GM21619 (cell line): Measurements from ENCODE around the gene ABLIM1.

Experiments
- ATAC-seq: cut with Tn5 transposase; IDR thresholded peaks from one replicate; pipeline ENCODE4 v1.9.1; 2021; ENCODE audit not compliant: unreplicated experiment

ABLIM1 gene

DNA sequence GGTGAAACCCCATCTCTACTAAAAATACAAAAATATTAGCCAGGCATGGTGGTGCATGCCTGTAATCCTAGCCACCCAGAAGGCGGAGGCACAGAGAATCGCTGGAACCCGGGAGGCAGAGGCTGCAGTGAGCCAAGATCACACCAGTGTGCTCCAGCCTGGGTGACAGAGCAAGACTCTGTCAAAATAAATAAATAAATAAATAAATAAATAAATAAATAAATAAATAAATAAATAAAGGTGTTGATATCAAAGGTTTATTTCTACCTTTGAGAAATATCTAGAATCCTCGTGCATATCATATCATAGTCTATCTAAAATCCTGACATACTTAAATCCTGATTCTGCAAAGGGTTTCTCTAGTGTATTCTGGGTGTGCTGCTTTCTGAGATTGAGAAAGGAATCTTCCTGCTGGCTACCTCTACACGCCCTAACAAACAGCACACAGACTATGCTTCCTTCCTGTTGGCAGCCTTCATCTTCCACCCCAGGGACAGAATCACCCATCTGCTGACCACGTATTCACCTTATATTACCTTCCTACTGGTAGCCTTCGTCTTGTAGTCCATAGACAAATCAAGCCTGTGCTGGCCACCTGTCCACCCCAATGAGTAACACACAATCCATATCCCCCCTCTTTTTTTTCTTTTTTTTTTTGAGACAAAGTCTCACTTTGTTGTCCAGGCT is 8.7 kb downstream of the ABLIM1 start:
- no peak for ATAC-seq

GRCh38 chr10:114648368-114648767 is 9.7 kb downstream of the ABLIM1 start:
- no peak for ATAC-seq

GRCh38 chr10:114647545-114648138 is 10.4 kb downstream of the ABLIM1 start:
- ATAC-seq: no peak

DNA sequence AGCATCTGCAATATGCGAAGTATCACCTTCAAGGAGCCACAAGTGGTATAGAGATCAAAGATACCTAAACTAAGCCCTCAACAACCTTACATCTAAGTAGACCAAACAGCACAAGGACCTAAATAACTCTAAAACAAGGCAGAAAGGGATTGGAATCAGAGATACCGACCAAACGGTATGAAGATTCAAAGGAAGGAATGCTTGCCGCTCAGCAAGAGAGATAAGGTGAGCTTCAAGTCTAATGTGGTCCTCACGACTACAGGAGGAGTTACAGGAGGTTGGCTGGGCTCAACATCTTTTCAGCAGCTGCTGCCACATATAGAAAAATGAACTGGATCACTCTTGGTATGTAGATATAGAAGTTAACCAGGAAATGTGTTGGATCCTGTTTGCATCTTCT is 11.6 kb downstream of the ABLIM1 start:
- ATAC-seq: no peak

DNA sequence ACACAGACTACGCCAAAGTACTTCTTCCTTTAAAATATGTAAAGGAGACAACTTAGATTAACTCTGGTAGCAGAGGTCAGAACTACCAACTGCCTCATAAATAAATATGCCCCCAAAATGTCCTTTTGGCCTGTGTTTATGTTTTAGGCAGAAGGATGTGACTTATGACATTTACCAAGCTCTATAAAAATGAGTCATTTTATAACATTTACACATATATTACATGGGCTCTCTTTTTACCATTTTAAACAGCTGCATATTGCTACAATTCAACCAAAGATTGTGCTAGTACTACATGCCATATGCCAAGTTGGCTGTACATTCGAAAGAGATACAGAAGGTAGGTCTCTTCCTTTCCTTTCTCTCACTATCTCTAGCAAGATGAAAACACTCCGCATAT is 12.4 kb downstream of the ABLIM1 start:
- ATAC-seq: no peak

DNA sequence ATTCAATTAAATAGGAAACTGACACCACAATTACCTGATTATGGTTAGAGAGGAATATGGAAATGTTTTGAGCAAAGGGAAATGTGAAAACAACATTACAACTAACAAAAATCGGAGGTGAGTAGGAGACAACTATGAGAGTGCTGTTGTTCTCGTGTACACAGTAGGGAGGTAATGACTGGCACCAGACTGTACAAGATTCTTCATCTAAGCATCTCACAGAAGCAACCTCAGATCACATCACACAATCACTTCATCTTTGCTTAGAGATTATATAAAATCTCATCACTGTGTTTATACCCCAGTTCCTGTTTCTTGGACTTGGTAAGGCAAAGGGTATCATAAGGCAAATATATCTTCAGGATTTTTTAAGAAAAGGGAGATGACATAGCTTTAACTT is 14.9 kb downstream of the ABLIM1 start:
- ATAC-seq: no peak

DNA sequence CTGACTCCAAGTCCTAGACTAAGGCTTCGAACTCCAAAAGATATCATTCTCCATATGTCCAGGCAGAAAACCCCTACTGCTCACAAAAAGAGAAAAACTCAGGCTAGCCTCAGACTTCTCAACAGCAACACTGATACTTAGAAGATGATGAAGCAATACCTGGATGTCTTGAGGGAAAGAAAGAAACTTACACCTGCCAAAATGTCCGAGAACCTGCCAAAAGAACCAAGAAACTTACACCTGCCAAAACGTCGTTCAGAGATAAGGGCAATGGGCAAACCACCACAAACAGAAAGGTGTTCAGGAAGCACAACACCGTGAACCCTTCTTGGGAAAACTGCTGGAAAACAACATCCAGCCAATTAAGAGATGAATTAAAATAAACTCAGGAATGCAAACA is 15.3 kb downstream of the ABLIM1 start:
- no peak for ATAC-seq

DNA sequence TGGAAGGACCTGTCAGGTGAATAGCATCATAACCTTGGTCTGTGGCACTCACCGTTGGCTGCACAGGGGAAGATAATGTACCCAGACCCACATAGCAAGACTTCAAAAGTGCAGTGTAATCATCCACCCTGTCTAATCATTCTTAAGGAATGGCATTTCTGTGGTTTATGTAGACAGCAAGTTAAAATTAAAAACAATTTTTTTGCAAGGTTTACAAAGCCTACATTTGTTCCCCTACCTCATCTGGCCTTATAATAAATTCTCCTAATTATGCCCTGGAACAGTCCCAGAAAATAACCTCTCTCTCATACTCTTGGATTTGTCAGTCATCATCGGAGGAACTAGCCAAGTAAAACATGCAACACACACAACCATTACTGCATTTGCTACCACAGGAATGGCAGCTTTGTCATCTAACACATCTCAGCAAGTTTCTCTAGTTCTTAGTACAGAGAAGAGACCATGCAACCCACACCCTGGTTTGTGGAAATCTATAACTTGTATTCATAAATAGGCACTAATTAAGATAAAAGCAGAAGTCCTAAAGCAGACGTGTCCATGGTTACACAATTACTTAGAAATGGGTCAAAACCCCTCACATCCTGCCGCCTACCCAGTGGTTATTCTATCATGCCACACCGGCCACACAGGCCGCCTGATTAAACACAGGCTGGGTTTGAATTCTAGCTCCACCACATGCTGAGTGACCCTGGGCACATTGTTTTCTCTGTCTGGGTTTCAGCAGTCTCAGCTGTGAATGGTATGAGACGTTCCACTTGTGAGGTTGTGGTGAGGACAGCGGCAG is 19.1 kb downstream of the ABLIM1 start:
- ATAC-seq: peak; percentile 58

GRCh38 chr10:114635797-114636550 is 22.1 kb downstream of the ABLIM1 start:
- no peak for ATAC-seq

GRCh38 chr10:114635101-114635500 is 23.0 kb downstream of the ABLIM1 start:
- no peak for ATAC-seq

DNA sequence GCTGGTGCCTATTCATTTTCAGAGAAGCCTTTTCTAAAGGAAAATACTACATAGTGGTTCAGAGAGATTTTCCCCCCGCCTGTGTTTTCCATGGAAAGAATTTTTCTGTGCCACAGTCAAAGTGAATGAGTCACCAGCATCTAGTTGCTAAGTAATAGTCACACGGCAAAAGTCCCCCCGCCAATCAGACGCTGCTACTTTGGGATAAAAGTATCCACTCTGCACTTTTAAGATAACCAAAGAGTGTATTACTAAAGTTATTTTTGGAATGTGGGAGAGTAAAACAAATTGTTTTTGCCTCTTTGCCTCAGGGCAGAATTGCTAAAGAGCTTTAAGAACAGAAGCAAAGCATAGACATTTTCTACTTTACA is 23.5 kb downstream of the ABLIM1 start:
- no peak for ATAC-seq

- ATAC-seq: peak; percentile 37
Observed at GRCh38 chr10:114632869-114633715, 25.0 kb downstream of the ABLIM1 start.

DNA sequence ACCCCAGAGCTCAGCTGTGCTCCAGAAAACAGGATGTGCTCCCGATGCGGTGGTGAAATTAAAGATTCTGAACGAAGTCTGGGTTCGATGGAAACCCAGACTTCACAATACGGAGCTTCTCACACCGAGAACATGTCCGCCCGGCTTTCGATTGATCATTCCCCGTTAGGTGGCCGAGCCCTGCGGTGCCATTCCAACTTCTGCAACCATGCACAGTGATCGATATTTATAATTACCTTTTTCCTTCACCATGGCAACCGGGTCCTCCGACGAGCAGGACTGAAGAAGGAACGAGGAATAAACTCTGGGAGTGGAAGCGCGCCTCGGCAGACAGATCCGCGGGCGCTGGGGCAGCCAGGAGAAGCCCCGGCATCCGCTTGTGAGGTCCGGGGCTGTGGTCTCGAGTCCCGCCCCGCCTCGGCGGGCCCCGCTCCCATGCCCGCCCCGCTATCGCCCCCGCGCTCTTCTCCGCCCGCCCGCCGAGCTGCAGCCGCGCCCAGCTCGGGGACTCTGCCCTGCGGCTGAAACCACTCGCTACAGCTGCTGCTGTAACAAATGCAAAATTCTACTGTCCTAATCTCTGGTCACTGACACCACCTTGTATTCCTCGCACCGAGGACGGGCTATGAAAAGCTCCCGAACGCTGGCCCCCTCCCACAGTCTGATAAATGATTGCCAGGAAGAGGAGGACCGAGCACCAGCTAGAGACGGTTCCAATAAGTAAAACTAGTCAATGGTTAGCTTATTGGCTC is 26.2 kb downstream of the ABLIM1 start:
- ATAC-seq: peak; percentile 75

DNA sequence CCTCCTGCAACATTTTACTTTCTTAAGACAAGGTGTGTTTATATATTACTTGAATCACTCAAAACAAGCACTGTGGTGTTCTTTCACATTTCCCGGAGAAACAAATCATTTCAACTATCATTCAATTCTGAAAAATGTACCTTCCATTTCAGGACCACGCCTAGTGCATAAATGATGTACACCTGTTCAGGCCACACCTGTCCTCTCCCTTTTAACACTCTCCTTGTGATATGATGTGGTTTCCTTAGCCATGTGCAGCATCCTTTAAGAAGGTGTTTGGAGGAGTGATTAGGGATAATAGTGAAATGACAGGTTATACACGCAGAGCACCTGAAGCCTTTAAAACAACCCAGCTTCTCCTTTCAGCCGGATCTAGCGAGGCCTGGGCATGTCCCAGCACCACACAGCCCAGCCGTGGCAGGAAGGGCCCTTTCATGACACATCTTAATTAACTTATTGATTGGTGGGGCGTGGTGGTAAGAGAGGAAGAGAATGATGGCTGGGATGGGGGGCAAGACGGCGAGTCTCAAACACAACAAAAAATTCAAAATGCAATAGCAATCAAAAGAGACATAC is 26.9 kb downstream of the ABLIM1 start:
- no peak for ATAC-seq

DNA sequence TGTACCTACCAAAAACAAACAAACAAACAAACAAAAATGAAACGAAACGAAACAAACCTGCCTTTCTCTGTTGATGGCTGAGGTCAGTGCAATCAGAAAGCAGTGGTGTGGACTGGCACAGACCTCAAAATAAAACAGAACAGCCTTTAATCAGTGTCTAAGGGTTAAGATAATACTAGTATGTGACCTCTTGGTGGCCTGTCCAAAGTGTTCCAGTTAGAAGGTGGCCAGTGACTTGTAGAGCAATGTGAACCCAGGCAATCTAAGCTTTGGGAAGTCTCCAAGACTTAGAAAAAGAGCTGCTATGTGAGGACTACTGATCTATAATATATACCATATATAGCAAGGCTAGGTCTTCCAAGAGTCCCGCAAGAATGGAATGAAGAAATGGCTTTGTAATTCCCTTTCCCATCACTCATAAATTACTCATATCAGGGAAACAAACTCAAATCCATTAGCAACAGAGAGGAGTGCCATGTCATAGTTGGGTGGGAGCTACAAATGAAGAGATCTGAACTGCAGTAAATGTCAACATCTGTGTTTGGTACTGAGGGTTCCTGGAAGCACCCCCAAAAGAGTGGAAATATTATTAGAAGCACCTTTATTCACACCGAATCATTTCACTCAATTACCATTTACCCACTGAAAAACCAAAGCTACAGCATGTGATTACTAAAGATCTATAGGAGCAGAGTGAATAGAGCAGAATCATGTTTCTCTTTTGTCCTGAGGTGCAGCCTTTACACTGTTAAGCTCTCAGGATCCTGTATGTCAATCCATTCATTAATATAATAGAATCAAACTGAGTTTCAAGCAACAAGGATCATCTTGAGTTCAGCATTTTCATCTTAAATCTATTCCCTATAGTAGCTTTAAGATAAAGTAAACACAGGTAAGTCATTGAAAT is 28.0 kb downstream of the ABLIM1 start:
- no peak for ATAC-seq

- ATAC-seq: no peak
Observed at GRCh38 chr10:114629083-114629823, 28.8 kb downstream of the ABLIM1 start.

DNA sequence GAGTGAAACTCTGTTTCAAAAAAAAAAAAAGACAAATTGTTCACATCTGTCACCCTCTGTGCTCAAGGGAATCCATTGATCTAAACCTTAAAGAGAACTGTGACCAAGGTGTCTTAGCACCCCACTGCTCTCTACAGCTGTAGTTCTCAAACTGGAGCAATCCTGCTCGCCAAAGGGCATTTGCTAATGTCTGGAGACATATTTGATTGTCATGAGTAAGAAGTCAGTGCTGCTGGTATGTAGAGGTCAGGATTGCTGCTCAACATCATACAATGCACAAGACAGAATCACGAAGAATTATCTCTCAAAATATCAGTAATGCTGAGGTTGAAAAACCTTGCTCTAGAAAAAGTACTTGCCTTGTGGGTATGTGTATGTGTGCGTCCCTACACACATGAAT is 30.0 kb downstream of the ABLIM1 start:
- no peak for ATAC-seq

- no peak for ATAC-seq
Observed at GRCh38 chr10:114626841-114627240, 31.2 kb downstream of the ABLIM1 start.
